ENCODE data around the gene DEPDC1. TPM values are rescaled to one million over a fixed set of nuclear protein-coding genes. Genes with fewer than 3 reads are reported as not detected.
"Not testable (repeated sequence)": the region's sequence is repeated elsewhere in the genome, so short reads cannot be mapped to it uniquely, and the experiment has no call there.

DEPDC1 gene
- total and polyA plus RNA-seq, 2 donors, result 1.9 to 15.5 TPM

DNA sequence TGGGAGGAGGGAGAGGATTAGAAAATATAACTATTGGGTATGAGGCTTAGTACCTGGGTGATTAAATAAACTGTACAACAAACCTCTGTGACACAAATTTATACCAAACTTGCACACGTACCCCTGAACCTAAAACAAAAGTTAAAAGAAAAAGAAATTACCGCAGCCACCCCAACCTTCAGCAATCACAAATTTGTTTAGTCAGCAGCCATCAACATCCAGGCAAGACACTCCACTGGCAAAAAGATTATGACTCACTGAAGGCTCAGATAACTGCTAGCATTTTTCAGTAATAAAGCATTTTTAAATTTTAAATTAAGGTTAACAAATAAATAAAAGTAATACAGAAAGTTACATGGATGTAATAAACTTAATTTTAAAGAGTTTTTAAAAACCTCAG is 14.4 kb upstream of the DEPDC1 start:
- no peak overlapping the region for H3K4me3 ChIP-seq (ENCODE audit: low read length in 2 of 2)
- H3K36me3 ChIP-seq (ENCODE audit: control insufficient read depth in 2 of 2, insufficient read depth in 2 of 2, low read length in 1 of 2), result no peaks in the 10 kb centered on the region
- no peak overlapping the region for H3K27ac ChIP-seq (ENCODE audit: low read depth in 1 of 2, low read length in 1 of 2)
- WGBS, result 97% methylated on average over 2 of the region's 2 CpGs
- no peaks in the 10 kb centered on the region for H3K9me3 ChIP-seq (ENCODE audit: control insufficient read depth in 2 of 2, insufficient read depth in 1 of 2, low read length in 1 of 2)
- H3K4me1 ChIP-seq (ENCODE audit: control insufficient read depth in 2 of 2, insufficient read depth in 2 of 2, low read length in 2 of 2), result no peaks in the 10 kb centered on the region
- no peak for DNase-seq (ENCODE audit: low read depth in 6 of 9, low spot score in 9 of 9)
- H3K27me3 ChIP-seq (ENCODE audit: control insufficient read depth in 2 of 2, insufficient read depth in 1 of 2, low read length in 1 of 2), result no peaks in the 10 kb centered on the region

DNA sequence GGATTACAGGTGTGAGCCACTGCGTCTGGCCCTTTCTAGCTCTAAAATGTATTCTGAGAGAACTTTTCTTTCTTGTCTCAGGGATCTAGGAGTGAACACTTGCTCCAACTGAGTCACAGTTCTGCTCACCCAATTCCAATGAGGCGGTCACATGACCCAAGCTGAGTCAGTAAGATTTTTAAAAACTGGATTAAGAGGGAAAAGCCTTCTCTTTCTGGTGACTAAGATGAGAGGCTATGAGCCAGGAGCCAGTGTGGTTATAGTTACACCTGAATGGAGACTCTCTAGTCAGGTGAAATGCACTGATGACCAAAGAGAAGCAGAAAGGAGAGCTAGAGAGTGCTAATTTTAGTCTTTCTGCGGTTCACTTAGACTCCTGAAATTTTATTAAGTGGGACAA is 9.5 kb upstream of the DEPDC1 start:
- Histone ChIP-seq H3K36me3 (ENCODE audit: control insufficient read depth in 2 of 2, insufficient read depth in 2 of 2, low read length in 1 of 2) (no peaks in the 10 kb centered on the region), H3K4me1 (ENCODE audit: control insufficient read depth in 2 of 2, insufficient read depth in 2 of 2, low read length in 2 of 2) (no peaks in the 10 kb centered on the region), H3K4me3 (ENCODE audit: low read length in 2 of 2) (no peak overlapping the region), H3K27me3 (ENCODE audit: control insufficient read depth in 2 of 2, insufficient read depth in 1 of 2, low read length in 1 of 2) (no peaks in the 10 kb centered on the region), H3K27ac (ENCODE audit: low read depth in 1 of 2, low read length in 1 of 2) (no peak overlapping the region), H3K9me3 (ENCODE audit: control insufficient read depth in 2 of 2, insufficient read depth in 1 of 2, low read length in 1 of 2) (no peaks in the 10 kb centered on the region)
- no peak for DNase-seq (ENCODE audit: low read depth in 6 of 9, low spot score in 9 of 9)
- 95% methylated on average over 3 of the region's 3 CpGs for WGBS

DNA sequence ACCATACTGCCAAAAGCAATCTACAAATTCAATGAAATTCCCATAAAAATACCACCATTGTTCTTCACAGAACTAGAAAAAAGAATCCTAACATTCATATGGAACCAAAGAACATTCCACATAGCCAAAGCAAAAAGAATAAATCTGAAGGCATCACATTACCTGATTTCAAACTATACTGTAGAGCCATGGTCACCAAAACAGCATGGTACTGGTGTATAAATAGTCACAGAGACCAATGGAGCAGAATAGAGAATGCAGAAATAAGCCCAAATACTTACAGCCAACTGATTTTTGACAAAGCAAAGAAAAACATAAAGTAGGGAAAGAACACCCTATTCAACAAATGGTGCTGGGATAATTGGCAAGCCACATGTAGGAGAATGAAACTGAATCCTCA is 6.2 kb upstream of the DEPDC1 start:
- no peaks in the 10 kb centered on the region for H3K9me3 ChIP-seq (ENCODE audit: control insufficient read depth in 2 of 2, insufficient read depth in 1 of 2, low read length in 1 of 2)
- H3K4me3 ChIP-seq (ENCODE audit: low read length in 2 of 2), result no peak overlapping the region
- DNase-seq (ENCODE audit: low read depth in 6 of 9, low spot score in 9 of 9), result no peak
- H3K36me3 ChIP-seq (ENCODE audit: control insufficient read depth in 2 of 2, insufficient read depth in 2 of 2, low read length in 1 of 2), result no peaks in the 10 kb centered on the region
- H3K4me1 ChIP-seq (ENCODE audit: control insufficient read depth in 2 of 2, insufficient read depth in 2 of 2, low read length in 2 of 2), result no peaks in the 10 kb centered on the region
- H3K27ac ChIP-seq (ENCODE audit: low read depth in 1 of 2, low read length in 1 of 2), result no peak overlapping the region
- H3K27me3 ChIP-seq (ENCODE audit: control insufficient read depth in 2 of 2, insufficient read depth in 1 of 2, low read length in 1 of 2), result no peaks in the 10 kb centered on the region

DNA sequence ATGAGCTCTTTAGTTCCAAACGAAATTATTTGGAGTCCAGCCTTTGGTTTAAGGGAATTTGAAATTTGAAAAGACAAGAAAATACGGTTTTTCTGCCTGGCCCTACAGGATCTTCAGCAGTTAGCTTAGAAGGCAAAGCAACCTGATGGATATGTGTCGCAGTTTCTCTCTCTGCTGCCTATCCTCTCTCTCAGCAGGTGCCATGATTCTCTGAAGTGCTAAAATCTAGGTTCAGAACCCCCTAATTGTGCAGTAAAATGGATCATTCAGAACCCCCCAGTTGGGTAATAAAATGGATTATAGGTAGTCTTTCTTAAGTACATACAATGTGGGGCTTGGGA is 446 bp upstream of the DEPDC1 start:
- peaks cover 3 to 11% of the 10 kb centered on the region in 2 donors for H3K4me1 ChIP-seq (ENCODE audit: control insufficient read depth in 2 of 2, insufficient read depth in 2 of 2, low read length in 2 of 2)
- peaks cover 0 to 10% of the 10 kb centered on the region in 2 donors for H3K36me3 ChIP-seq (ENCODE audit: control insufficient read depth in 2 of 2, insufficient read depth in 2 of 2, low read length in 1 of 2)
- peak overlapping the region; percentile 85 to 88 for H3K4me3 ChIP-seq (ENCODE audit: low read length in 2 of 2)
- 8% methylated on average over 3 of the region's 3 CpGs for WGBS
- no peak for DNase-seq (ENCODE audit: low read depth in 6 of 9, low spot score in 9 of 9)
- no peak overlapping the region for H3K27ac ChIP-seq (ENCODE audit: low read depth in 1 of 2, low read length in 1 of 2)
- H3K27me3 ChIP-seq (ENCODE audit: control insufficient read depth in 2 of 2, insufficient read depth in 1 of 2, low read length in 1 of 2), result no peaks in the 10 kb centered on the region
- no peaks in the 10 kb centered on the region for H3K9me3 ChIP-seq (ENCODE audit: control insufficient read depth in 2 of 2, insufficient read depth in 1 of 2, low read length in 1 of 2)

DNA sequence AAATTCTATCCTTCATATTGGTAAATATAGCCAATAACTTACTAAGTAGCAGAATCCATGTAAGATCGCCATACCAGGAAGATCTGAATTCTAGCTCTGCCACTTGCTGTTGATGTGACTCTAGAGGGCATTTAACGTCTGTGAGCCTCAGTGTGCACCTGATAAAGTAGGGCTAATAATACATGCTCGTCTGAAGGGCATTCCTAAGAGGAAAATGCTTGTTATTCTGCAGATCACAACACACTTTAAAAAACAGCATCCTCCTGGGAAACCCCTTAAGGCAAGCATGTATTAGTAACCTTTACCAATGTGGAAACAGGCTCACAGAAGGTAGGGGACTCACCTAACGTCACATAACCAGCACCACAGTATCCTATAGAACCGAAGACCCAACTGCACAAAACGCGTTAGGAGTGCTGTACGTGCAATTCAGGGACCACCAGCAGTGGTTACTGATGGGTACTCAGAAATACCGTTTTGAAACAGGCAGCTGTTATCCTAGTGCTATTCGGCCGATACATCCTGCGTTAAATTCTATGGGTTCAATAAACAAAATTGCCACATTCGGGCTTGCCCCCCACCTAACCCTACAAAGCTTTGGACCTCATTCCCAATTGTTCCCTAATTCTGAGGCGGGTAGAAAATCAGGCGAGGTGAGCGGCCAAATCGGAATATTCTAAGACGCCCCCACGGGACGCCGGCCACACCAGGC is 758 bp downstream of the DEPDC1 start:
- DNase-seq (ENCODE audit: low read depth in 6 of 9, low spot score in 9 of 9), result peak in 5 of 9 donors; percentile 1 to 36 (median 9)
- no peak overlapping the region for H3K27ac ChIP-seq (ENCODE audit: low read depth in 1 of 2, low read length in 1 of 2)
- no peaks in the 10 kb centered on the region for H3K9me3 ChIP-seq (ENCODE audit: control insufficient read depth in 2 of 2, insufficient read depth in 1 of 2, low read length in 1 of 2)
- H3K4me3 ChIP-seq (ENCODE audit: low read length in 2 of 2), result peak overlapping the region; percentile 85 to 88
- no peaks in the 10 kb centered on the region for H3K27me3 ChIP-seq (ENCODE audit: control insufficient read depth in 2 of 2, insufficient read depth in 1 of 2, low read length in 1 of 2)
- WGBS, result 9% methylated on average over 21 of the region's 21 CpGs
- H3K4me1 ChIP-seq (ENCODE audit: control insufficient read depth in 2 of 2, insufficient read depth in 2 of 2, low read length in 2 of 2), result peaks cover 3 to 11% of the 10 kb centered on the region in 2 donors
- H3K36me3 ChIP-seq (ENCODE audit: control insufficient read depth in 2 of 2, insufficient read depth in 2 of 2, low read length in 1 of 2), result peaks cover 0 to 10% of the 10 kb centered on the region in 2 donors

DNA sequence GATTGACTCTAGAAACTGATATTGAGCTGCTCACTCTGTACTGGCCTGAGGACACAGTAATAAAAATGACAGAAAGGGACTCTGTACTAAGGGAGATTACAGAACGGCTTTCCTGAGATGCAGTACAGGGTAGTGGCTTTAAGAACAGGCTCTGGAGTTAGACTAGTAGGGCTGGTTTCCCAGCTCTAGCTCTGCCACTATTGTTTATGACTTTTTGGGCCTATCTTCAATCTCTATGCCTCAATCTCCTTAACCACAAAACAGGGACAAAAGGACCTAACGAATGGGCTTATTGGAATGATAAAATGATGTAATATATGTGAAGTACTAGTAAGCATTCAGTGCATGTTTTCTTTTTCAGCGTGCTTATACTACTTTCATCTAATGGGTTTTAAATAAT is 1.4 kb downstream of the DEPDC1 start:
- no peaks in the 10 kb centered on the region for H3K9me3 ChIP-seq (ENCODE audit: control insufficient read depth in 2 of 2, insufficient read depth in 1 of 2, low read length in 1 of 2)
- no peak overlapping the region for H3K27ac ChIP-seq (ENCODE audit: low read depth in 1 of 2, low read length in 1 of 2)
- peaks cover 3 to 11% of the 10 kb centered on the region in 2 donors for H3K4me1 ChIP-seq (ENCODE audit: control insufficient read depth in 2 of 2, insufficient read depth in 2 of 2, low read length in 2 of 2)
- H3K36me3 ChIP-seq (ENCODE audit: control insufficient read depth in 2 of 2, insufficient read depth in 2 of 2, low read length in 1 of 2), result peaks cover 0 to 14% of the 10 kb centered on the region in 2 donors
- no peaks in the 10 kb centered on the region for H3K27me3 ChIP-seq (ENCODE audit: control insufficient read depth in 2 of 2, insufficient read depth in 1 of 2, low read length in 1 of 2)
- peak overlapping the region; percentile 85 to 88 for H3K4me3 ChIP-seq (ENCODE audit: low read length in 2 of 2)
- DNase-seq (ENCODE audit: low read depth in 6 of 9, low spot score in 9 of 9), result peak in 1 of 9 donors; percentile 10
- 89% methylated on average over 3 of the region's 3 CpGs for WGBS

DNA sequence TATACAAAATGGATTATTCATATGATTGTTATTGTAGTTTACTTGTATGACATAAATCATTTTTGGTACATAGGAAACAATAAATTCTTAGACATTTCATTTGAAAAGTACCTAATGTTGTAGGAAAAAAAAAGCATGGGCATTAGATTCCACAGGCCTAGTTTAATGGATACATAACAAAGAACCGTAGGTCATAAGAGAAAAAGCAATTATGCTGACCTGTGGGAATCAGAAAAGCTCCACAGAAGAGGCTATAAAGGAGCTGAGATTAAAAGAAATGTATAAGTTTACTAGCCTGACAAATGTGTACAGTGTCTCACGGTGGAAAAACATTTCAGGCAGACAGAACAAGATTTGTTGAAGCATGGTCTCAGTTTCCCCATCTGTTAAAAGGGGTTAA is 3.7 kb downstream of the DEPDC1 start:
- Histone ChIP-seq H3K4me3 (ENCODE audit: low read length in 2 of 2) (no peak overlapping the region), H3K9me3 (ENCODE audit: control insufficient read depth in 2 of 2, insufficient read depth in 1 of 2, low read length in 1 of 2) (no peaks in the 10 kb centered on the region)
- no peak for DNase-seq (ENCODE audit: low read depth in 6 of 9, low spot score in 9 of 9)

DNA sequence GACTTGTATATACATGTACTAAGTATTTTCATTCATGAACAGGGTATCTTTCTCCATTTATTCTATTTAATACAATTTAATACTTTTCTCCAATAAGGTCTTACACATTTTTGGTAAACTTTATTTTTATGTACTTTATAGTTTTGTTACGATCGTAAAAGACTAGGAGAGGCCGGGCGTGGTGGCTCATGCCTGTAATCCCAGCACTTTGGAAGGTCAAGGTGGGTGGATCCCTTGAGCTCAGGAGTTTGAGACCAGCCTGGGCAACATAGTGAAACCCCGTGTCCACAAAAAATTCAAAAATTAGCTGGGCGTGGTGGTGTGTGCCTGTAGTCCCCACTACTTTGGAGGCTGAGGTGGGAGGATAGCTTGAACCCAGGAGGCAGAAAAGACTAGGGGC is 4.6 kb downstream of the DEPDC1 start:
- H3K36me3 ChIP-seq (ENCODE audit: control insufficient read depth in 2 of 2, insufficient read depth in 2 of 2, low read length in 1 of 2), result peaks cover 0 to 20% of the 10 kb centered on the region in 2 donors
- H3K4me3 ChIP-seq (ENCODE audit: low read length in 2 of 2); H3K27ac ChIP-seq (ENCODE audit: low read depth in 1 of 2, low read length in 1 of 2); H3K4me1 ChIP-seq (ENCODE audit: control insufficient read depth in 2 of 2, insufficient read depth in 2 of 2, low read length in 2 of 2); H3K27me3 ChIP-seq (ENCODE audit: control insufficient read depth in 2 of 2, insufficient read depth in 1 of 2, low read length in 1 of 2); DNase-seq (ENCODE audit: low read depth in 6 of 9, low spot score in 9 of 9); H3K9me3 ChIP-seq (ENCODE audit: control insufficient read depth in 2 of 2, insufficient read depth in 1 of 2, low read length in 1 of 2): not testable (repeated sequence)
- 99% methylated on average over 6 of the region's 6 CpGs for WGBS

More for the DNA sequence above, 3.7 kb downstream of the DEPDC1 start:
- Histone ChIP-seq H3K27ac (ENCODE audit: low read depth in 1 of 2, low read length in 1 of 2) (no peak overlapping the region), H3K36me3 (ENCODE audit: control insufficient read depth in 2 of 2, insufficient read depth in 2 of 2, low read length in 1 of 2) (peaks cover 0 to 20% of the 10 kb centered on the region in 2 donors), H3K27me3 (ENCODE audit: control insufficient read depth in 2 of 2, insufficient read depth in 1 of 2, low read length in 1 of 2) (no peaks in the 10 kb centered on the region), H3K4me1 (ENCODE audit: control insufficient read depth in 2 of 2, insufficient read depth in 2 of 2, low read length in 2 of 2) (peaks cover 3 to 11% of the 10 kb centered on the region in 2 donors)
- WGBS, result 99% methylated on average over 2 of the region's 2 CpGs

DNA sequence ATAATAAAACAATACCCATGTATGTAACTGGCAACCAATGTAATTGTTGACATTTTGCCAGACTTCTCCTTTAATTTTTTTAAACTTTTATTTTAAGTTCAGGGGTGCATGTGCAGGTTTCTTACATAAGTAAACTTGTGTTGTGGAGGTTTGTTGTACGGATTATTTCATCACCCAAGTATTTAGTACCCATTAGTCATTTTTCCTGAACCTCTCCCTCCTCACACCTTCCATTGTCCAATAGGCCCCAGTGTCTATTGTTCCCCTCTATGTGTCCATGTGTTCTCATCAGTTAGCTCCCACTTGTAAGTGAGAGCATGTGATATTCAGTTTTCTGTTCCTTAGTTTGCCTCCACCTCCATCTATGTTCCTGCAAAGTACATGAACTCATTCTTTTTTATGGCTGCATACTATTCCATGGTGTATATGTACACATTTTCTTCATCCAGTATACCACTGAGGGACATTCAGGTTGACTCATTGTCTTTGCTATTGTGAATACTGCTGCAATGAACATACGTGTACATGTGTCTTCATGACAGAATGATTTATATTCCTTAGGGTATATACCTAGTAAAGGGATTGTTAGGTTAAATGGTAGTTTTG is 6.7 kb downstream of the DEPDC1 start:
- Histone ChIP-seq H3K36me3 (ENCODE audit: control insufficient read depth in 2 of 2, insufficient read depth in 2 of 2, low read length in 1 of 2) (peaks cover 4 to 23% of the 10 kb centered on the region in 2 donors), H3K4me3 (ENCODE audit: low read length in 2 of 2) (no peak overlapping the region), H3K4me1 (ENCODE audit: control insufficient read depth in 2 of 2, insufficient read depth in 2 of 2, low read length in 2 of 2) (no peaks in the 10 kb centered on the region), H3K27me3 (ENCODE audit: control insufficient read depth in 2 of 2, insufficient read depth in 1 of 2, low read length in 1 of 2) (no peaks in the 10 kb centered on the region), H3K27ac (ENCODE audit: low read depth in 1 of 2, low read length in 1 of 2) (no peak overlapping the region), H3K9me3 (ENCODE audit: control insufficient read depth in 2 of 2, insufficient read depth in 1 of 2, low read length in 1 of 2) (no peaks in the 10 kb centered on the region)
- 98% methylated on average over 2 of the region's 2 CpGs for WGBS
- no peak for DNase-seq (ENCODE audit: low read depth in 6 of 9, low spot score in 9 of 9)

Measured in thymus (tissue), 11 donors.